Fibroblast of peridontal ligament (primary cell): ENCODE results near the gene EXOC3L4.
"Not testable (repeated sequence)": the region's sequence is repeated elsewhere in the genome, so short reads cannot be mapped to it uniquely, and the experiment has no call there.

Source experiments
- DNase-seq: peaks from one replicate; pipeline ENCODE4 v3.0.0-alpha.2; 2010; ENCODE audit errors: extremely low read depth

The EXOC3L4 gene

GRCh38 chr14:103105580-103106150, 11.1 kb downstream of the EXOC3L4 start:
- no peak for DNase-seq

DNA sequence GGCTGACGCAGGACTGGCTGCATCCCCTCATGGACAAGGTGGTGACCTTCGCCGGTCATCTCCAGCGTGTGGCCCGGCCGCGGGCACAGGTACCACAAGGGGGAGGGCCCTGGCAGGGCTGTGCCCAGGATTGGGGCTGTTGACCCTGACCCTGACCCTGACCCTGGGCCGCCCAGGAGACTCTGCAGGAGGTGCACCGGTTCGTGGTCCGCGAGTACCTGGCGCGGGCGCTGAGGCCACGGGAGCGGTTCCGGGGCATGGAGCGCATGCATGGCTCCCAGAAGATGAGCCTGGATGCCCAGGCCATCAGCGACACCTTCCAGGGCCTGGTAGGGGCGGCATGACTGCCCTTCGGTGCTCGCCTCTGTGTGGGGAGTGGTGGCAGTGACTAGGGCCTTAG, 12.9 kb downstream of the EXOC3L4 start:
- DNase-seq, result no peak

DNA sequence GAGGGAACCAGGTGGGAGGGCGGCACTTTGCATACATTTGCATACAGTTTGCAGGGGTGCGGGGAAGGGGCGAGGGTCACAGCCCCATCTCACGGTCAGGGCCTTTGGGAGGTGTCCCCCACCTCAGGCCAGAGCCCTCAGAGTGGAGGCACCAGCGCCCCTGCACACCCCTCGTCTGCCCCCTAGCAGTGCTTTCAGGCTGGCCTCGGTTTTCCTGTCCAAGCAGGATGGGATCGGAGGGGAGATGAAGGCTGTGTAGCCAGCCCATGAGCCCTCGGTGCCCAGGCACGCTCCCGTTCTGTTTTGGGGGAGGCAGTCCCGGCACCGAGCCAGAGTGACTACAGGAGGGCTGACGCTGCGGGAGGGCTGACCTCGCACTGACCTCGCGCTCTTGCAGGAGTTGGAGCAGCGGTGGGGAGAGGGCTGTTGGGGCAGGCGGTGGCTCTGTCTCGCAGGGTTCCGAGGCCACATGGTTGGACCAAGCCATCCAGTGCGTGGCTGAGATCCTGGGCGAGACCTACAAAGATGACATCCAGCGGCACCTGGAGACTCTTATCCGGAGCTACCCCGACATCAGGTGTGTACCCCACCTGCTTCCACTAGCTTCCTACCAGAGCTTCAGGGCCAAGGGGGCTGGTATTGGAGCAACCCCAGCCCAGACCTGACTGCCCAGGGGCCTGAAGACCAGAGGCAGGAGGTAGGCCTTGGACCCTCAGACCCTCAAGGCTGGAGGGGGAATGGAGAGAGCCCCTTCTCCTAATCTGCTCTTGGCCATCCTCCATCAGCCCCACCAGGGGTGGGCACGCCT, 13.6 kb downstream of the EXOC3L4 start:
- DNase-seq, result no peak

DNA sequence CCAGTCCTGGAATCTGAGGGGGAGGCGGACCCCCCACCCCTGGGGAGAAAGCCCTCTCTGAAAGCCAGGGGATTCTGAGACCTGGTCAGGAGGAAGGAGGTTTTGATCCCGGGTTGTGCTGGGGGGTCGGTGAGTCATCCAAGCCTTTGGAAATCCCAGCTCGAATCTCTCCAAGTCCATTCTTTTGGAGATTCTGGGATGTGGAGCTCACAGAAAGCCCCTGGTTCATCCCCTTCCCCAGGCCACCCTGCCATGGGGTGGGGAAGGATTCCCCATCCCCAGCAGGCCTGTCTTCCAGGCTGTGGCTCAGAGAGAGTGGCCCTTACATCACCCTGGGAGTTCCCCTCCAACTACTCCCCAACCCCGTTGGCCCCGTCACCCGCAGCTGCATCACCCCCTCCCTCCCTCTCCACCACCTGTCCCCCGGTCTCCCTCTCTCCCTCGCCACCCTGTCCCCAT, 14.3 kb downstream of the EXOC3L4 start:
- no peak for DNase-seq

- peak; percentile 12 for DNase-seq
These were observed 15.3 kb downstream of the EXOC3L4 start for GRCh38 chr14:103109535-103110441.

GRCh38 chr14:103110681-103111231, 16.2 kb downstream of the EXOC3L4 start:
- no peak for DNase-seq

- DNase-seq, result no peak
These were observed 16.8 kb downstream of the EXOC3L4 start for GRCh38 chr14:103111232-103111868.

DNA sequence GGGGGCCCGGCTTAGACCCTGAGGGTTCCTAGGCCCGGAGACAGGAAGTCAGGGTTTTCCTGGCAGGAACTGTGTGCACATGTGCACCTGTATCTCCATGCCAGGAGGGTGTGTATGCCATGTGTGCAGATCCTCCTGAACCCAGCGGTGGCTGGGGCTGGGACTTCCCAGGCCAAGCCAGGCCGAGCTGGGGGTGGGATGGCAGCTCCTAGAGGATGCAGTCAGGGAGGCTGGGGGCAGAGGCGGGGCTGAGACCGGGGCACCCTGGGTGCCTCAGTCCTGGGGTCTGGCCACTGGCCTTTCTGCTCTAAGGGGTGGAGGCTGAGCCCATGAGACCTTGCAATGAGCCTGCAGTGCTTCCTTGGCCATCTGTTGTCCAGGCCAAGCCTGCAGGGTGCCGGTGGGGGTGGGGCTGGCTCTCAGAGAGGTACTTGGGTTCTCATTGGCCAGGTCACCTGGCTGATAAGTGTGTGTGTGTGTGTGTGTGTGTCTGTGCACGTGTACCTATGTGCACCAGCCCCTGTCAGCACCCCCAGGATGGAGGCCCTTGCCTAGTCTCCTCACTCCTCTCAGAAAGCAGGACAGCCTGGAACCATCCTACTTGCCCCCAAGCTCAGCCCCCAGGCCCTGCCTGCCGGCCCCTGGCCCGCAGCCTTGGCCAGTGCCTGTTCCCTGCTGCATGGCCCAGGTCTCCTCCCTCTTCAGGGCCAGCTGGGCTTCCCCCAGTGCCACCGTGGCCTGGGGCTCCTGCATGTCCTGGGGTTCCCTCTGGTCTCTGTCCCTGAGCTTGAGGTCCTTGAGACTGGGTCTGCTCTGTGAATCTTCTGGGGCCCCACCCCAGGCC, 18.1 kb downstream of the EXOC3L4 start:
- no peak for DNase-seq

DNA sequence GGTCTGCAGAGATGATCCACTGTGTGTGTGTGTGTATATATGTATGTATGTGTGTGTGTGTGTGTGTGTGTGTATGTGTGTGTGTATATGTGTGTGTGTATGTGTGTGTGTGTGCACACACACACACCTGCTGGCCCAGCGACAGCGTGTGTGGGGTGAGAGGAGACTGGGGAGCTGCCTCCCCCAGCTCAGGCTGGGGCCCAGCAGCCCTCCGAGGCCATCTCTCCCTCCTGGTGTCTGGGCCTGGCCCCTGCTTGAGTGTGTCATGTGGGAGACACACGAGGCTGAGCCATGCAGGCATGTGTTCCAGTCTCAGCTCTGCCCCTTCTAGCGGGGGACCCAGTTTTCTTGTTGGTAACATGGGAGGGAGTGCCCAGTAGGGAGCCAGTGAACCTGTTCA, 18.8 kb downstream of the EXOC3L4 start:
- no peak for DNase-seq

GRCh38 chr14:103113774-103114173, 19.2 kb downstream of the EXOC3L4 start:
- no peak for DNase-seq

- DNase-seq, result peak; percentile 25
These were observed 20.7 kb downstream of the EXOC3L4 start for GRCh38 chr14:103115086-103115679.

- DNase-seq, result no peak
These were observed 21.5 kb downstream of the EXOC3L4 start for GRCh38 chr14:103115845-103116572.

DNA sequence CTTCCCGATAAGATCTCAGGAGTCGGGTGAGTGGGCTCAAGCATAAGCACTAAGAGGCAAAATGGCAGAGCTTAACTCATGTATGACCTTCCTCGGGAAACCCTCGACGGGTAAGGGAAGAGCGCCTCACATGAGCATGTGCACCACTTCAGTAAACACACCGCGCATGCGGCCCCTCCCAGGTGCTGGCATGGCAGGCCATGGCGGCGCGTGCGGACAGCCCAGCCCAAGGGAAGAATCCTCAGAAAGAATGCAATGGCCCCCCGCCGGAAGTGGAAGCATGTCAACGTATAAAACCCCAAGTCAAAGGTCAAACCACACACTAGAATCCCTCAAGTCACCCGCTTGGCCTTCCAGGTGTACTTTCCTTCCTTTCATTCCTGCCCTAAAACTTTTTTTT, 22.1 kb downstream of the EXOC3L4 start:
- DNase-seq, result no peak

DNA sequence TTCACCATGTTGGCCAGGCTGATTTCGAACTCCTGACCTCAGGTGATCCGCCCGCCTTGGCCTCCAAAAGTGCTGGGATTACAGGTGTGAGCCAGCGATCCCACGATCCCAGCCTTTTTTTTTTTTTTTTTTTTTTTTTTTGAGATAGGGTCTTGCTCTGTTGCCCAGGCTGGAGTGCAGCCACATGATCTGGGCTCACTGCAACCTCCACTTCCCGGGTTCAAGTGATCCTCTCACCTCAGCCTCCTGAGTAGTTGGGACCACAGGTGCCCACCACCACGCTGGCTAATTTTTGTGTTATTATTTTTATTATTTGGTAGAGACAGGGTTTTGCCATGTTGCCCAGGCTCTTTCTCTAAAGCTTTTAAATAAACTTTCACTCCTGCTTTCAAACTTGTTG, 23.0 kb downstream of the EXOC3L4 start:
- DNase-seq, result not testable (repeated sequence)

DNA sequence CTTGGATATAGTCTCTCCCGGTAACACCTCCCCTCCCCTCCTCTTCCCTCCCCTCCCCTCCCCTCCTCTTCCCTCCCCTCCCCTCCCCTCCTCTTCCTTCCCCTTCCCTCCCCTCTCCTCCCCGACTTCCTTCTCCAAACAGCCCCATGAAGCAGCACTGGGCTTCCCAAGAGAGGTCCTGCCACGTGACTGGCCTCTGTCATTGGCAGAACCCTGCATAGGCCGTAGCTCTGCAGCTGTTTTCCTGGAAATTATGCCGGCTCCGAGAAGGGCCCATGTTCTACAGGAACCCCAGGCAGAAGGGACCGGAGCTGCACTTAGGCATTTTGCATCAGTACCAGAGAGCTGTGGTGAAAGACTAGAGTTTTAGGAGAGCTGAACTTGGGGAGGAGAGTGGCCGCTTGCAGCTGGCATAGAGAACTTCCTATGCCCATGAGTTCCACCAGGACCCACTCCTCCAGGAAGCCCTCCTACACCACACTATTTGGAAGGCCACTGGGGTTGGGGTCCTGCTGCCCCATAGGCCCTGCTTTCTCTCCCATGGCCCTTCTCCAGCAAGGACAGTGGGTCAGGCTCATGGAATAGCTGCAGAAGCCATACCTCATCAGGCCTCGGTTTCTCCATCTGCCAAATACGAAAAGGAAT, 23.6 kb downstream of the EXOC3L4 start:
- DNase-seq, result peak; percentile 61

DNA sequence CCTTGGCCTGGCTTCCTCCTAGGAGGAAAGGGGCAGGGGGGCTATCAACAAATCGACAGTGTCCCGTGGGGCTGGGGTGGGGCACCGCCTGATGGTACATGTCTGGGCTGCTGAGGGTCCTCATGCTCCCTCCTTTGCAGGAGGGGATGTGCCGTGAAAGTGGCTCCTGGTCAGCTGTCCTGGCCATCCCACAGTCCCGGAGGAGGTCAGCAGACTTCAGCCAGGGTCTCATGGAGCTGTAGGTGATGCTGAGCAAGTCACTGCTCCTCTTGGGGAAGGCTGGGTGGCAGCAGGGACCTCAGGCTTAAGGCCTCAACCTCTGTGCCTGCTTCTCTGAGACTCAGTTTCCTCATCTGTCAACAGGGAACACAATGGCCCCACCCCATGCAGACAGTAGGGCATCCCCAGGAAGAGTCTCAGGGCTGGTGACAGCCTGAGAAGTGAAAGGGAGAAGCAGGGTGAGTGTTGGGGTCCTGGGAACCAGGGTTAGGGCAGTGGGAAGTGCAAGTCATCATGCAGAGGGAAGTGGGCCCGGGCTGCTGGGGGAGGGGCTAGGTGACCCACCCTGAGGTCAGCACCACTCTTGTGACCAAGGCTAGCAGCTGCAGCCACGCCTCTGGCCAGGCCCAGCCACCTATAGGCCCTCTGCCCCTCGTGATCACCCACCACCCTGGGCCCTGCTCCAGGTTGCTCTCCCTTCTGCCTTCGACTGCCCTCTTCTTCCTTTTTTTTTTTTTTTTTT, 24.3 kb downstream of the EXOC3L4 start:
- DNase-seq, result no peak

- DNase-seq, result not testable (repeated sequence)
These were observed 25.0 kb downstream of the EXOC3L4 start for GRCh38 chr14:103119527-103119926.

GRCh38 chr14:103121121-103121845, 26.8 kb downstream of the EXOC3L4 start:
- no peak for DNase-seq
